ENCODE data around the gene PIAS4.
"Not testable (repeated sequence)": the region's sequence is repeated elsewhere in the genome, so short reads cannot be mapped to it uniquely, and the experiment has no call there.

Gene PIAS4

DNA sequence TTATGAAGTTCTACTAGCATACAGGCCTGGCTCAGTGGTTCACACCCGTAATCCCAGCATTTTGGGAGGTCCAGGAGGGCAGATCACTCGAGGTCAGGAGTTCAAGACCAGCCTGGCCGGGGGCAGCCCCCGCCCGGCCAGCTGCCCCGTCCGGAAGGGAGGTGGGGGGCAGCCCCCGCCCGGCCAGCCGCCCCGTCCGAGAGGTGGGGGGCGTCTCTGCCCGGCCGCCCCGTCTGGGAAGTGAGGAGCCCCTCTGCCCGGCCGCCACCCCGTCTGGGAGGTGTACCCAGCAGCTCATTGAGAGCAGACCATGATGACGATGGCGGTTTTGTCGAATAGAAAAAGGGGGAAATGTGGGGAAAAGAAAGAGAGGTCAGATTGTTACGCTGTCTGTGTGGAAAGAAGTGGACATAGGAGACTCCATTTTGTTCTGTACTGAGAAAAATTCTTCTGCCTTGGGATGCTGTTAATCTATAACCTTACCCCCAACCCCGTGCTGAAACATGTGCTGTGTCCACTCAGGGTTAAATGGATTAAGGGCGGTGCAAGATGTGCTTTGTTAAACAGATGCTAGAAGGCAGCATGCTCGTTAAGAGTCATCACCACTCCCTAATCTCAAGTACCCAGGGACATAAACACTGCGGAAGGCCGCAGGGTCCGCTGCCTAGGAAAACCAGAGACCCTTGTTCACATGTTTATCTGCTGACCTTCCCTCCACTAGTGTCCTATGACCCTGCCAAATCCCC is 8.7 kb upstream of the PIAS4 start:
- DNase-seq = not testable (repeated sequence)

DNA sequence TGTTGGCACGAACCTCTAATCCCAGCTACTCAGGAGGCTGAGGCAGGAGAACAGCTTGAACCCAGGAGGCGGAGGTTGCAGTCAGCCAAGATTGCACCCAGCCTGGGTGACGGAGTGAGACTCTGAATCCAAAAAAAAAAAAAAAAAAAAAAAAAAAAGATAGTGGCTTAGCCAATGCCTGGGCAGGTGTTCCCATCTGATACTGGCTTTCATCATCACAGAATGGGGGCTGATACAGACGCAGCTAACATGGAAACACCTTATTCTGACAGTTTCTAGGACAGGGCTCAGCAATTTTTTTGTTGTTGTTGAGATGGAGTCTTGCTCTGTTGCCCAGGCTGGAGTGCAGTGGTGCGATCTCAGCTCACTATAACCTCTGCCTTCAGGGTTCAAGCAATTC is 6.7 kb upstream of the PIAS4 start:
- not testable (repeated sequence) for DNase-seq

- not testable (repeated sequence) for DNase-seq
These were observed 2.1 kb upstream of the PIAS4 start for GRCh38 chr19:4005436-4005835.

DNA sequence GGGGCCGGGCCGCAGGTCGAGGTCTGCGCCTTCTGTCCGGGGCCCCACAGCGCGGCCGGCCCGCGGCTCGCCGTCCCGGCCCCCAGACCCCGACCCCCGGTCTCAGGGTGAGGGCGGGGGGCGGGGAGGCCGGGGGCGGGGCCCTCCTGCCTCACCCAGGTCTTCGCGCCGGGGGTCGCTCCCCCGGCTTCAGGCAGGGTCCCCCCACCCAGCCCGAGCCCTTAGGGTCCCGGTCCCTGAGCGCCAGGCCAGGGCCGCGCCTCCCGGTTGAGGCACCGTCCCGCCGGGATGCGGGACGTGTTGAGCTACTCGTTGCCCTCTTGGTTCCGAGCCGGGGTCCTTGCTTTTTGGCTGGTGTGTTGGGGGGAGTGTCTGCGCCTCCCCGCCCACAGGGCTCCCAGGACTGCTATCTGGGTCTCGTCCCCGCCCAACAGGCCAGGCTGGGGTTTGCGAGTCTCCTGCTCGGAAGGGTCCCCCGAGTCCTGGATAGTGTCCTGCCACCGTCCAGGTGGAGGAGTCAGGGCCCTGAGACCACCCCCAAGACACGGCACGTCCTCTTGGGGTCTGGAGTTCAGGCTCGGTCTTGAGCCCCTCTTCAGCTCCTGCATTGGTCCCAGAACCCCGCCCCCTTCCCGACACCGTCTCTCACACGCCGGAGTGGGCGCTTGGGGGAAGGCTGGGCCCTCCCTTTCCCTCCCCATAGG is 452 bp downstream of the PIAS4 start:
- peak; percentile 69 for DNase-seq

GRCh38 chr19:4009990-4010807 is 2.7 kb downstream of the PIAS4 start:
- peak; percentile 63 for DNase-seq

DNA sequence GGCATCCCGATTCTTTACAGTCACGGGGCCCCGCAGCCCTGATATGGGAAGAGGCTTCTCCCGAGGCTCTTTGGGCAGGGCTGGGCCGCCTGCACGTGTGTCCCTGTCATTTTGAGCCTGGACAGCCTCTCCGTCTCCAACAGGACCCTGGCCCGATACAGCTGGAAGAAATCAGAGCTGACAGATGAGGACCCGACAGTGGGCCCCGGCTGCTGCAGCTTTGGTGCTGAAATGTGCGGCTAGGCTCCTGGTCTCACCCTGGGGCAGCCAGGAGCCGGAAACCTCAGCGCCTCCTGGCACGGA is 3.2 kb downstream of the PIAS4 start:
- no peak for DNase-seq

DNA sequence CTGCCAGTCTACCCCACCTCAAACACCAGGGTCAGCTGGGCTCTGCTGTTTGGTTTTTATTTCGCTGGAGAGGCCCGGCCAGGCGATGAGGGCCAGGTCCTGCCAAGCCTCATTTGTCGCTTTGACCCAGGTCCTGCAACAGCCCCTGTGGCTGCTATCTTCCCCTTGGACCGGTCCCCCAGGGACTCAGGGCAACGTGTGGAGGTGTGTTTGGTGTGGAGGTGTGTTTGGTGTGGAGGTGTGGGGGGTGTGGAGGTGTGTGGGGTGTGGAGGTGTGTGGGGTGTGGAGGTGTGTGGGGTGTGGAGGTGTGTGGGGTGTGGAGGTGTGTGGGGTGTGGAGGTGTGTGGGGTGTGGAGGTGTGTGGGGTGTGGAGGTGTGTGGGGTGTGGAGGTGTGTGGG is 3.9 kb downstream of the PIAS4 start:
- DNase-seq = not testable (repeated sequence)

DNA sequence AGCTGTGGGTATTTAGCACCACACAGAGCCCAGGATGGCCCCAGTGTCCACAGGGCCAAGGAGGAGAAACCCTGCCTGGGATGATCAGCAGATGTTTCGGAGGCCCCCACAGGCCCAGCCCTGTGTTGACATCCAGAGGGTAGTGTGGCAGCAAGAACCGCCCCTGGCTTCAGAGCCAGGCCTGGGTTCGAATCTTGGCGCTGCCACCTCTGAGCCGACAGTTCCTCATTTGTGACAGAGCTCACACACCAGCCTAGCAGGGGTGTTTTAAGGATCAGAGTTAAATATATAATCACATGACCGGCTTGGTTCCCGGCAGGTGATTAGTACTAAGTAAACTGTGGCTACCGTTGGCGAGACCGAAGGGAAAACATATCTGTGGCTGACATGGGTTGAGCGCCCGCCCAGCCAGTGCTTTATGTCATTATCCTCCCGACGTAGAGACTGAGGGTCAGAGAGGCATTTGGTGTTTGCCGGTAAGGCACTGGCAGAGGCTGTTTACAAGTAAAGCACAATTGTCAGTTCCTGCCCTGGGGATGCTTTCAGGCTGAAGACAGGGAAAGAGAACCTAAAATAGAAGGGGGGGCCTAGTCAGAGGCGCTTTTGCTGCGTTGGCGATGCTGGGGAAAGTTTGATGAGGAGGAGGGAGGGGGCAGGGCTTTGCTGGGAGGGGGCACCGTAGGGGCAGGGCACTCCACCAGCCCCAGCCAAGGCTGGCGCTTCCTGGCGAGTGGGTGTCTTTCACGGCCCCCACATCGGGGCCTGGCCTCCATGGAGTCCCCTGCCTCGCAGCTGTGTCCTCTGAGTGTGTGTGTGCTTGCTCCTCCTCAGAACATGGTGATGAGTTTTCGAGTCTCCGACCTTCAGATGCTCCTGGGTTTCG is 4.8 kb downstream of the PIAS4 start:
- no peak for DNase-seq

DNA sequence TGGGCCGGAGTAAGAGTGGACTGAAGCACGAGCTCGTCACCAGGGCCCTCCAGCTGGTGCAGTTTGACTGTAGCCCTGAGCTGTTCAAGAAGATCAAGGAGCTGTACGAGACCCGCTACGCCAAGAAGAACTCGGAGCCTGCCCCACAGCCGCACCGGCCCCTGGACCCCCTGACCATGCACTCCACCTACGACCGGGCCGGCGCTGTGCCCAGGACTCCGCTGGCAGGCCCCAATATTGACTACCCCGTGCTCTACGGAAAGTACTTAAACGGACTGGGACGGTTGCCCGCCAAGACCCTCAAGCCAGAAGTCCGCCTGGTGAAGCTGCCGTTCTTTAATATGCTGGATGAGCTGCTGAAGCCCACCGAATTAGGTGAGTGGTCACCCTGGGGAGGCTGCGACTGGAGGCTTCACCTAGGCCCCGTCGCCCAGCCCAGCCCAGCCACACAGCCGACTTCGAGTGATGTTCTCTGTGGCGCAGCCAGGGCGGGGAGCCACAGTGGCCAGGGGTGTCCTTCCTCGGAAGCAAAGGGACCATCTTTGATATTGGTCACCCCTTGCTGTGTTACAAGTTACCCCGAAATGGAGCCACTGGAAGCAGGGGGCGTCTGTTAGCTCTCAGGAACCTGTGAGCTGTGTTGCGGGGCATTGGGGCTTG is 5.6 kb downstream of the PIAS4 start:
- DNase-seq = no peak

GRCh38 chr19:4013886-4014540 is 6.5 kb downstream of the PIAS4 start:
- DNase-seq = no peak

DNA sequence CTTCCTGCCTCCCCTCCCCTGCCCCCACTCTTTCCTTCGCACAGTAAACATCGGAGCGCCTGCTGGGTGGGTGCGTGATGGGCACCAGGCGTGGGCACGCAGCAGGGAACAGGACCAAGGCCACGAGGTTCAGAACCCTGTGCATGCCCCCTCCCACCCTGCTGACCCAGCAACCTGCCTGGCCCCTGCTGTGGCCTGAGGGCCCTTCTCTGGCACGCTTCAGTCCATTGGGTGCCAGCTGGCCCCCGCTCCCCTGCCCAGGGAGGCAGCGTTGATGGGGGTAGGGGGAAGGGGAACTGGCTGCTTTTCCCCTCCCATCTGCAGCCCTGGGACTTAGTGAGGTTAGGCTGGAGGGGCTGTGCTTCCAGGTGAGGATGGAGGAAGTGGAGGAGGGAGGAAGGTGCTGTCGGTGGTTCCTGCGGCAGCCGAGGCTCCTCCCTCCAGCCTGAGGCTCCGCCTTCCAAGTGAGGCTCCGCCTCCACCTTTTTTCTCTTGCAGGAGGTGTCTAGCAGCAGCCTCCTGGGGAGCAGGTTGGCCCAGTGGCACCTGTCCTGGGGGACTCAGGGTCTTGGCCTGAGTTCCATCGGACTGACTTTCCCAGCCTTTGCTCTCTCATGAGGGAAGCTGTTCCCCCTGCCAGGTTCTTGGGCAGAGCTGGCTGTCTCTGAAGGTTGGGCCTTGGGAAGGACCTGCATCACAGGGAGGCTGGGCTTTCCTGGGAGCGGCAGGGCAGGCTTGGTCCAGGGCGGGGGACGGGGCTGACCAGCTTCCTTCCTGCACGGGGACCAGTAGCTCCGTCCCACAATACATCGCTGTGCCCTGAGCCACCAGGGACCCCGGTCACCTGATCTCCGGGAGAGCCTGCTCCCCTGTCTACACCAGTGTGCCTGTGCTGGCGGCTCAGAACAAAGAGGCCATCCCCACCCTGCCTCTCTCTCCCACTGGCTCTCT is 7.3 kb downstream of the PIAS4 start:
- DNase-seq = no peak

GRCh38 chr19:4015705-4016402 is 8.3 kb downstream of the PIAS4 start:
- no peak for DNase-seq

DNA sequence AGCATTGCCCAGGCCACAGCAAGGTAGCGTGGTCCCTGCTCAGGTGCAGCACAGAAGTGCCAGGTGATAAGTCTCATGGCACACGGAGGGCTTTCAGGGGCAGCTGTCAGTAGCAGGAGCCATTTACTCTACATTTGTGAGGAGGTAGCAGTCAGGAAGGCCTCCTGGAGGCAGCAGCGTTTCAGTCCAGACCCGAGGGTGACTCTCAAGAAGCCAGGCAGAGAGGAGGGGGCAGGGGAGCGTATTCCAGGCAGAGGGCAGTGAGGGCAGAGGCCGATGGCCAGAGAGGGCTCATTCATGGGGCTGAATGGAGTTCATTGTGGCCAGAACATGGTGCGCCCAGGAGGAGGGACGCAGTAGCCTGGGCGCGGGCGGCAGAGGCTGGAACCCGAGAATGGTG is 8.9 kb downstream of the PIAS4 start:
- no peak for DNase-seq

- no peak for DNase-seq
These were observed 9.5 kb downstream of the PIAS4 start for GRCh38 chr19:4016903-4017638.

GRCh38 chr19:4018140-4018613 is 10.6 kb downstream of the PIAS4 start:
- DNase-seq = no peak

- no peak for DNase-seq
These were observed 11.4 kb downstream of the PIAS4 start for GRCh38 chr19:4018775-4019504.

- no peak for DNase-seq
These were observed 12.0 kb downstream of the PIAS4 start for GRCh38 chr19:4019578-4019977.
